Endothelial cell of umbilical vein (primary cell): Measurements from ENCODE around the gene ZBED4. TPM values are rescaled to one million over a fixed set of nuclear protein-coding genes. Genes with fewer than 3 reads are reported as not detected.

Experiments used
- BruUV-seq: library from RNA; stranded (reverse); fragments of 400-500 nt; replicated peaks from 2 replicates; lab custom pipeline; 2021; lab: Mats Ljungman, UMichigan
- CTCF ChIA-PET: fragments of 300-600, 350-600 bp; sonication (Branson Sonifier 250); formaldehyde crosslinking; loops from one replicate; lab custom pipeline; 2021; ENCODE audit warnings: antibody characterized with exemption, inconsistent platforms; lab: Charles Lee
- POLR2A ChIA-PET: fragments of 300-600, 350-600 bp; sonication (Branson Sonifier 250); formaldehyde crosslinking; loops from one replicate; lab custom pipeline; 2021; ENCODE audit warnings: antibody characterized with exemption, inconsistent platforms; lab: Charles Lee
- DNase-seq: peaks from one replicate; pipeline ENCODE4 v3.0.0-alpha.2; 2011; ENCODE audit warnings: low read depth, low spot score
- FAIRE-seq: peaks from 2 replicates; lab custom pipeline; 2011; peaks lifted over from hg19 to GRCh38; lab: Jason Lieb, UNC
- H2AFZ ChIP-seq: 2 replicates; pipeline ENCODE4 v1.6.0; 2012; ENCODE audit warnings: low read depth, low read length, control low read depth, inconsistent platforms
- H3K27ac ChIP-seq: 2 replicates; pipeline ENCODE4 v1.5.1; 2011; ENCODE audit warnings: low read depth, mild to moderate bottlenecking, control low read depth, low read length, moderate library complexity; ENCODE audit not compliant: insufficient read depth
- H3K27me3 ChIP-seq, 2 experiments: 2 replicates each; pipeline versions ENCODE4 v1.6.0 to v1.6.1; 2011; ENCODE audit warnings: low read length in 2 of 2, mixed read lengths in 1 of 2; ENCODE audit not compliant: control insufficient read depth in 2 of 2, insufficient read depth in 2 of 2
- H3K36me3 ChIP-seq, 2 experiments: 2 replicates in 1 of 2; 3 replicates in 1 of 2; pipeline ENCODE4 v1.5.1; 2011; ENCODE audit warnings: low read length in 2 of 2, mild to moderate bottlenecking in 1 of 2, moderate library complexity in 1 of 2; ENCODE audit not compliant: control insufficient read depth in 2 of 2, insufficient read depth in 2 of 2; ENCODE audit errors: extremely low read depth in 1 of 2
- H3K4me1 ChIP-seq: 3 replicates; pipeline ENCODE4 v1.5.1; 2011; ENCODE audit warnings: mild to moderate bottlenecking, low read length; ENCODE audit not compliant: control insufficient read depth, insufficient read depth; ENCODE audit errors: extremely low read depth
- H3K4me2 ChIP-seq: 2 replicates; pipeline ENCODE4 v1.6.1; 2011; ENCODE audit warnings: low read length, control low read depth, mixed read lengths; ENCODE audit not compliant: insufficient read depth
- H3K4me3 ChIP-seq, 3 experiments: fragments of 200-600 bp in 1 of 3; sonication (generic), shearing (Covaris generic) in 1 of 3; replicated peaks in 1 of 3; 2 replicates each; pipeline ENCODE4 v1.5.1; 2011 to 2016; ENCODE audit warnings: control low read depth in 3 of 3, low read length in 3 of 3, mild to moderate bottlenecking in 2 of 3, inconsistent platforms in 1 of 3, low read depth in 1 of 3, moderate library complexity in 1 of 3; ENCODE audit not compliant: insufficient read depth in 1 of 3
- H3K79me2 ChIP-seq: 2 replicates; pipeline ENCODE4 v1.6.0; 2012; ENCODE audit warnings: low read length, inconsistent platforms; ENCODE audit not compliant: control insufficient read depth, insufficient read depth
- H3K9ac ChIP-seq: replicated peaks from 2 replicates; pipeline ENCODE3; 2011; ENCODE audit warnings: low read length, control low read depth; ENCODE audit not compliant: insufficient read depth; ENCODE audit errors: extremely low read depth
- H3K9me1 ChIP-seq: replicated peaks from 3 replicates; pipeline ENCODE4 v1.6.0; 2011; ENCODE audit warnings: mild to moderate bottlenecking, low read length; ENCODE audit not compliant: control insufficient read depth, insufficient read depth; ENCODE audit errors: extremely low read depth
- H3K9me3 ChIP-seq: replicated peaks from 2 replicates; pipeline ENCODE4 v1.5.1; 2012; ENCODE audit warnings: low read length, inconsistent platforms; ENCODE audit not compliant: control insufficient read depth, insufficient read depth
- H4K20me1 ChIP-seq: replicated peaks from 2 replicates; pipeline ENCODE3; 2011; ENCODE audit warnings: mild to moderate bottlenecking, low read length; ENCODE audit not compliant: control insufficient read depth, insufficient read depth; ENCODE audit errors: extremely low read depth
- EZH2 ChIP-seq: IDR thresholded peaks from 2 replicates; pipeline ENCODE4 v1.6.1; 2012; ENCODE audit warnings: borderline replicate concordance, low read depth, mild to moderate bottlenecking, moderate library complexity, low read length, inconsistent platforms; ENCODE audit not compliant: severe bottlenecking
- FOS ChIP-seq: IDR thresholded peaks from 2 replicates; pipeline ENCODE4 v1.6.1; 2011; ENCODE audit warnings: mild to moderate bottlenecking, low read length, moderate library complexity, borderline replicate concordance; ENCODE audit not compliant: insufficient read depth
- GATA2 ChIP-seq: IDR thresholded peaks from 2 replicates; pipeline ENCODE4 v1.7.0; 2011; ENCODE audit warnings: low read depth, mild to moderate bottlenecking, moderate library complexity, mixed read lengths, low read length; ENCODE audit not compliant: insufficient read length, insufficient read depth
- JUN ChIP-seq: IDR thresholded peaks from 2 replicates; pipeline ENCODE4 v1.6.1; 2011; ENCODE audit warnings: borderline replicate concordance, low read depth; ENCODE audit not compliant: insufficient read length, insufficient read depth
- MYC ChIP-seq: IDR thresholded peaks from one replicate; pipeline ENCODE4 v1.6.1; 2011; ENCODE audit warnings: mild to moderate bottlenecking, low read depth, low read length
- POLR2A ChIP-seq: IDR thresholded peaks from 2 replicates; pipeline ENCODE4 v1.6.1; 2012; ENCODE audit warnings: low read depth, mild to moderate bottlenecking, control low read depth, low read length
- POLR2AphosphoS5 ChIP-seq: IDR thresholded peaks from 2 replicates; pipeline ENCODE4 v1.6.1; 2012; ENCODE audit warnings: low read depth, mild to moderate bottlenecking, control low read depth, low read length, moderate library complexity; ENCODE audit not compliant: insufficient read depth
- dilution Hi-C: fragments of 300-500 bp; cut with MboI; formaldehyde crosslinking; loops from one replicate; pipeline ENCODE4 v1.15.0; 2019; ENCODE audit warnings: low sequenced_read_pairs; ENCODE audit not compliant: extremely low pct_ligation_motif_present
- intact Hi-C: fragments of 100-400 bp; cut with micrococcal nuclease; formaldehyde crosslinking; loops from one replicate; pipeline ENCODE4 v1.10.0; 2022
- polyA plus RNA-seq, 4 experiments: library from polyadenylated mRNA; depleted of rRNA in 3 of 4; stranded (reverse) in 3 of 4; unstranded in 1 of 4; fragments of >200 nt; gene quantifications; 2 replicates each; pipeline versions ENCODE4 v1.2.1 to v1.2.3, GENCODE V29; 2011 to 2012; ENCODE audit warnings: missing spikeins in 1 of 4
- total RNA-seq: library from RNA; stranded (reverse); gene quantifications from 2 replicates; pipeline ENCODE4 v1.2.3, GENCODE V29; 2021
- TF ChIP-seq, protein P1 (sequence below): IDR thresholded peaks from 2 replicates; pipeline ENCODE4 v1.6.1; 2011; ENCODE audit not compliant: insufficient read depth, insufficient read length
- TF ChIP-seq, protein P2 (sequence below), 2 donors: IDR thresholded peaks; 1 replicate in 1 of 2; 2 replicates in 1 of 2; pipeline ENCODE4 v1.5.1; 2011; ENCODE audit warnings: low read length in 2 of 2, mild to moderate bottlenecking in 2 of 2, moderate library complexity in 2 of 2, control low read depth in 1 of 2, inconsistent platforms in 1 of 2, low read depth in 1 of 2; ENCODE audit not compliant: insufficient read depth in 1 of 2; ENCODE audit errors: extremely low read depth in 1 of 2

The ZBED4 gene
- total and polyA plus RNA-seq, 2 donors (not counting 3 experiments of a cell fraction or from before 2014, with no cell fraction given) = 8.6 to 18.2 TPM

DNA sequence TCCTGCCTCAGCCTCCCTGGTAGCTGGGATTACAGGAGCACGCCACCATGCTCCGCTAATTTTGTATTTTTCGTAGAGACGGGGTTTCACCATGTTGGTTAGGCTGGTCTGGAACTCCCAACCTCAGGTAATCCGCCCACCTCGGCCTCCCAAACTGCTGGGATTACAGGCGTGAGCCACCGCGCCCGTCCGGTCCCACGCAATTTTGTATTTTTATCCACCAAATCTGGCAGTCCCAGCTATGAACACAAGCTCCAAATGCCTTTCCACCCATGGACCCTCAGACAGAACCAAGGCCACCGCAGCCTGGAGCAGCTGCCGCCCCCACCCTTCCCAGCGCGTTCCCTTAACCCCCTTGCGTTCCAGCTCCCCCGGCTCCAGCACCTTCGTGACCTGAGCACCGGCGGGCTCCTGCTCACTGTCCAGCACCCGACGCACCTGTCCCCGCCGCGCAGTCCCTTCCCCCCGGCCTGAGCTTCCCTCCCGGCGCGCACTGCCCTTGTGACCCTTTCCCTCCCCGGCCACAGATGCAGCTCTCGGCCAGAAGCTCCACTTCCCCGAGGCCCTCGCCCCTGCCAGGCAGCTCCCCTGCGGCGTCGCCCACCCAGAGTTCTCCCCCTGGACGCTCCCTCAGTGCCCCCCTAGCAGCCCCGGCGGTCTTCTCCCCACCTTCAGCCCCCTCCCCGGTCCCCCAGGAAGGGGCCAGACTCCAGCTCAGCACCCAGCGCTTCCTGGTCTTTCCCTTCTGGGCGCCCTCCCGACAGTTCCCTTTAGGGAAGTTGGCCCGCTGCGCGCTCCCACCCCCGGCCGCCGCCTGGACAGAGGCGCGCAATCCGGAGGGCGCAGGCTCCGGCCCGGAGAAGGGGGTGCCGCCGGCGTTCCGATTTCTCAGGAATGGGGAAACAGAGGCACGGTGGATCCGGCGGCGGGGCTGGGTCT is 5.6 kb upstream of the ZBED4 start:
- no peak for FAIRE-seq
- POLR2A ChIA-PET = no interaction called here
- H3K79me2 ChIP-seq = no peaks in the 10 kb centered on the region
- no peak for DNase-seq
- H4K20me1 ChIP-seq = no peaks in the 10 kb centered on the region
- peaks cover 36 to 52% of the 10 kb centered on the region in 2 experiments for H3K27me3 ChIP-seq
- no peak overlapping the region for H3K4me2 ChIP-seq
- no peak overlapping the region for H2AFZ ChIP-seq
- intact Hi-C loops (no loop called here), dilution Hi-C loops (no loop called here)
- BruUV-seq = no TSS peak
- H3K4me1 ChIP-seq = peaks cover 5% of the 10 kb centered on the region
- no peaks in the 10 kb centered on the region for H3K9me3 ChIP-seq
- no peak overlapping the region for H3K27ac ChIP-seq
- peak overlapping the region in 1 of 3 experiments; percentile 28 for H3K4me3 ChIP-seq
- TF ChIP-seq EZH2 = peak; percentile 86
- TF ChIP-seq FOS = no peak
- H3K9me1 ChIP-seq = no peaks in the 10 kb centered on the region
- H3K36me3 ChIP-seq = no peaks in the 10 kb centered on the region
- CTCF ChIA-PET = no interaction called here
- H3K9ac ChIP-seq = no peak overlapping the region

DNA sequence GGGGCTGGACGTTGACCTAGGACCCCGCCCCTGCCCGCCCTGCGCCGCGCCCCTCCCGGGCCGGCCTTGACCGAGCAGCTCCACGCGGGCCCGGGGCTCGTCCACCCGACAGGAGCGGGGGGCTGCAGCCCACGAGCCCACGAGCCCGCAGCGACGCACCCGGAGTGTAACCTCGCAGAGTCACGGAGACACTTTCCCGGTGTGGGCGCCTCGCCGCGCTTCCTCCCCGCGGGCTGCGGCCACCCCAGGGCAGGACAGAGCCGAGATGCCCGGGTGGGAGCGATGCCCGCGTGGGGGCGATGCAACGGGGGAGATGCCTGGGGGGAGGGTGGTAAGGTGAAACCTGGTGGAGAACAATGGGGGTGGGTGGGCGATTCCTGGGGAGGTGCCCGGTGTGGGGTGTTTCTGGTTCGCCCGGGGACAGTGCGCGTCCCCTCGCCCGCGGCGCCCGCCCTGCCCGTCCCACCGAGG is 4.9 kb upstream of the ZBED4 start:
- no peak for FAIRE-seq
- intact Hi-C loops = no loop called here
- Histone ChIP-seq H4K20me1 (no peaks in the 10 kb centered on the region), H2AFZ (no peak overlapping the region), H3K4me3 (peak overlapping the region in 1 of 3 experiments; percentile 28), H3K27ac (no peak overlapping the region), H3K4me1 (peaks cover 5% of the 10 kb centered on the region), H3K9me3 (no peaks in the 10 kb centered on the region), H3K9ac (no peak overlapping the region), H3K9me1 (no peaks in the 10 kb centered on the region), H3K4me2 (no peak overlapping the region), H3K36me3 (no peaks in the 10 kb centered on the region), H3K79me2 (no peaks in the 10 kb centered on the region), H3K27me3 (peaks cover 35 to 52% of the 10 kb centered on the region in 2 experiments)
- POLR2A ChIA-PET = no interaction called here
- no TSS peak for BruUV-seq
- dilution Hi-C loops = no loop called here
- no peak for DNase-seq
- TF ChIP-seq MYC = no peak
- TF ChIP-seq, protein P1, sequence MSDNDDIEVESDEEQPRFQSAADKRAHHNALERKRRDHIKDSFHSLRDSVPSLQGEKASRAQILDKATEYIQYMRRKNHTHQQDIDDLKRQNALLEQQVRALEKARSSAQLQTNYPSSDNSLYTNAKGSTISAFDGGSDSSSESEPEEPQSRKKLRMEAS = no peak
- no peak for TF ChIP-seq JUN
- TF ChIP-seq POLR2AphosphoS5 = no peak
- peak; percentile 62 for TF ChIP-seq EZH2
- TF ChIP-seq, protein P2, sequence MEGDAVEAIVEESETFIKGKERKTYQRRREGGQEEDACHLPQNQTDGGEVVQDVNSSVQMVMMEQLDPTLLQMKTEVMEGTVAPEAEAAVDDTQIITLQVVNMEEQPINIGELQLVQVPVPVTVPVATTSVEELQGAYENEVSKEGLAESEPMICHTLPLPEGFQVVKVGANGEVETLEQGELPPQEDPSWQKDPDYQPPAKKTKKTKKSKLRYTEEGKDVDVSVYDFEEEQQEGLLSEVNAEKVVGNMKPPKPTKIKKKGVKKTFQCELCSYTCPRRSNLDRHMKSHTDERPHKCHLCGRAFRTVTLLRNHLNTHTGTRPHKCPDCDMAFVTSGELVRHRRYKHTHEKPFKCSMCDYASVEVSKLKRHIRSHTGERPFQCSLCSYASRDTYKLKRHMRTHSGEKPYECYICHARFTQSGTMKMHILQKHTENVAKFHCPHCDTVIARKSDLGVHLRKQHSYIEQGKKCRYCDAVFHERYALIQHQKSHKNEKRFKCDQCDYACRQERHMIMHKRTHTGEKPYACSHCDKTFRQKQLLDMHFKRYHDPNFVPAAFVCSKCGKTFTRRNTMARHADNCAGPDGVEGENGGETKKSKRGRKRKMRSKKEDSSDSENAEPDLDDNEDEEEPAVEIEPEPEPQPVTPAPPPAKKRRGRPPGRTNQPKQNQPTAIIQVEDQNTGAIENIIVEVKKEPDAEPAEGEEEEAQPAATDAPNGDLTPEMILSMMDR (IDR thresholded peaks at IDR 0.05; ENCODE audit: extremely low read depth in 1 of 2, insufficient read depth in 1 of 2, low read depth in 1 of 2, low read length in 2 of 2) = no peak
- TF ChIP-seq GATA2 = no peak
- TF ChIP-seq FOS = no peak
- no peak for TF ChIP-seq POLR2A
- CTCF ChIA-PET = no interaction called here
